ENCODE measurements around the gene SSBP4. TPM values are rescaled to one million over a fixed set of nuclear protein-coding genes. Genes with fewer than 3 reads are reported as not detected.
"Not testable (repeated sequence)": the region's sequence is repeated elsewhere in the genome, so short reads cannot be mapped to it uniquely, and the experiment has no call there.

SSBP4 gene
- total RNA-seq, 4 donors from 2014 or later, result 23.7 to 48.1 (median 26.1) TPM

GRCh38 chr19:18379803-18380747, 39.1 kb upstream of the SSBP4 start:
- TF ChIP-seq CTCF (IDR thresholded peaks at IDR 0.05) (peak in 1 of 6 experiments; percentile 7), POLR2A (IDR thresholded peaks at IDR 0.05) (no peak)
- no peaks in the 10 kb centered on the region for H3K9me3 ChIP-seq
- H3K4me1 ChIP-seq, result peaks cover 18 to 42% (median 25%) of the 10 kb centered on the region in 3 donors
- no peak overlapping the region for H3K4me3 ChIP-seq
- no peaks in the 10 kb centered on the region for H3K36me3 ChIP-seq
- DNase-seq, result no peak
- 33 to 35% methylated on average over 16 to 19 of the region's 22 CpGs for whole genome bisulfite sequencing, 2 donors
- H3K27ac ChIP-seq, result peak overlapping the region; percentile 23 to 88 (median 79)
- intact Hi-C loops (cut with DNase I), result no loop called here
- H3K27me3 ChIP-seq, result peaks cover 0 to 10% (median 0%) of the 10 kb centered on the region in 4 donors

GRCh38 chr19:18380843-18381242, 38.4 kb upstream of the SSBP4 start:
- Histone ChIP-seq H3K27ac (peak overlapping the region; percentile 23 to 88 (median 76)), H3K27me3 (peaks cover 0 to 17% (median 0%) of the 10 kb centered on the region in 4 donors), H3K9me3 (no peaks in the 10 kb centered on the region), H3K4me3 (no peak overlapping the region), H3K4me1 (peaks cover 18 to 45% (median 25%) of the 10 kb centered on the region in 3 donors), H3K36me3 (no peaks in the 10 kb centered on the region)
- 77% methylated on average over 3 of the region's 3 CpGs for WGBS, 2 donors
- intact Hi-C loops (cut with DNase I), result no loop called here
- no peak for TF ChIP-seq CTCF (IDR thresholded peaks at IDR 0.05)
- no peak for TF ChIP-seq POLR2A (IDR thresholded peaks at IDR 0.05)
- no peak for DNase-seq

- peaks cover 0 to 39% (median 0%) of the 10 kb centered on the region in 4 donors for H3K27me3 ChIP-seq
- WGBS, 2 donors, result 68 to 77% methylated on average over 11 of the region's 11 CpGs
- H3K4me1 ChIP-seq, result peaks cover 18 to 60% (median 32%) of the 10 kb centered on the region in 3 donors
- H3K4me3 ChIP-seq; H3K36me3 ChIP-seq; H3K9me3 ChIP-seq; H3K27ac ChIP-seq; intact Hi-C loops (cut with DNase I); DNase-seq: not testable (repeated sequence)
Observed at GRCh38 chr19:18383622-18384021, 35.6 kb upstream of the SSBP4 start.

- DNase-seq, result no peak
- no peak for TF ChIP-seq POLR2A (IDR thresholded peaks at IDR 0.05)
- Histone ChIP-seq H3K4me3 (no peak overlapping the region), H3K36me3 (no peaks in the 10 kb centered on the region), H3K4me1 (peaks cover 13 to 59% (median 35%) of the 10 kb centered on the region in 3 donors), H3K27me3 (peaks cover 0 to 39% (median 0%) of the 10 kb centered on the region in 4 donors), H3K27ac (no peak overlapping the region), H3K9me3 (no peaks in the 10 kb centered on the region)
- WGBS, 2 donors, result 80 to 89% methylated on average over 3 to 7 of the region's 7 CpGs
- intact Hi-C loops (cut with DNase I), result no loop called here
Observed at GRCh38 chr19:18384775-18385174, 34.4 kb upstream of the SSBP4 start.

- intact Hi-C loops (cut with DNase I), result no loop called here
- peaks cover 8 to 54% (median 30%) of the 10 kb centered on the region in 3 donors for H3K4me1 ChIP-seq
- DNase-seq, result no peak
- H3K4me3 ChIP-seq, result no peak overlapping the region
- H3K36me3 ChIP-seq, result no peaks in the 10 kb centered on the region
- peak overlapping the region in 1 of 4 donors; percentile 6 for H3K27ac ChIP-seq
- H3K27me3 ChIP-seq, result peaks cover 0 to 39% (median 0%) of the 10 kb centered on the region in 4 donors
- TF ChIP-seq CTCF (IDR thresholded peaks at IDR 0.05), result no peak
- TF ChIP-seq POLR2A (IDR thresholded peaks at IDR 0.05), result no peak
- no peaks in the 10 kb centered on the region for H3K9me3 ChIP-seq
- 80 to 90% methylated on average over 3 of the region's 3 CpGs for WGBS, 2 donors
Observed at GRCh38 chr19:18385359-18385674, 33.9 kb upstream of the SSBP4 start.
